GM21360 (cell line): ENCODE measurements around the gene CCNB1.
"Not testable (repeated sequence)": the region's sequence is repeated elsewhere in the genome, so short reads cannot be mapped to it uniquely, and the experiment has no call there.

ENCODE experiments used
- ATAC-seq: cut with Tn5 transposase; IDR thresholded peaks from one replicate; pipeline ENCODE4 v1.9.1; 2021; ENCODE audit warnings: mild to moderate bottlenecking, moderate library complexity; ENCODE audit not compliant: unreplicated experiment

Gene CCNB1

DNA sequence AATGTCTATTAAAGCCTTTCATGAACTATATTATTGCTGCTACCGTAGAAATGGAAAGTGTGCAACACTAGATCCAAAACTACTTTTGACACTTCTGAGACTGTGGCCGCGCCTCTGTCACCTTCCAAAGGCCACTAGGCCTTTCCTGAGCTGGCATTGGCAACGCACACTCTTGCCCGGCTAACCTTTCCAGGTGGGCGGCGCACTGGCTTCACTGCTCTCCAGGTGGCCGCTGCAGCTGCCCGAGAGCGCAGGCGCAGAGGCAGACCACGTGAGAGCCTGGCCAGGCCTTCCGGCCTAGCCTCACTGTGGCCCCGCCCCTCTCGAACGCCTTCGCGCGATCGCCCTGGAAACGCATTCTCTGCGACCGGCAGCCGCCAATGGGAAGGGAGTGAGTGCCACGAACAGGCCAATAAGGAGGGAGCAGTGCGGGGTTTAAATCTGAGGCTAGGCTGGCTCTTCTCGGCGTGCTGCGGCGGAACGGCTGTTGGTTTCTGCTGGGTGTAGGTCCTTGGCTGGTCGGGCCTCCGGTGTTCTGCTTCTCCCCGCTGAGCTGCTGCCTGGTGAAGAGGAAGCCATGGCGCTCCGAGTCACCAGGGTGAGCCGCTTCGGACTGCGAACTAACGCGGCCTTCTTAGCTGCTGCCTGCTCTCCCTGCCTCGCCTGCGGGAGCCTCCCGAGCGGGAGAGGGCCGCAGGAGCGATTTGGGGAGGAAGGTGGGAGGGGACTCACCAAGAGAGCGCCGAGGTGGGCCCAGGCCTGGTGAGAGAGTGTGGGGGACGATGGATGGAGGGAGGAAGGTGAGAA, at the start of gene CCNB1:
TSS of gene CCNB1 (plus strand) at position 465 of the 807 bp plus-strand sequence. CDS start at position 578, 113 bp downstream.
- ATAC-seq = peak; percentile 98

GRCh38 chr5:69129413-69129812, 37.5 kb upstream of the CCNB1 start:
- no peak for ATAC-seq

- no peak for ATAC-seq
These were observed 36.7 kb upstream of the CCNB1 start for GRCh38 chr5:69130241-69130640.

GRCh38 chr5:69131304-69131703, 35.6 kb upstream of the CCNB1 start:
- ATAC-seq = no peak

DNA sequence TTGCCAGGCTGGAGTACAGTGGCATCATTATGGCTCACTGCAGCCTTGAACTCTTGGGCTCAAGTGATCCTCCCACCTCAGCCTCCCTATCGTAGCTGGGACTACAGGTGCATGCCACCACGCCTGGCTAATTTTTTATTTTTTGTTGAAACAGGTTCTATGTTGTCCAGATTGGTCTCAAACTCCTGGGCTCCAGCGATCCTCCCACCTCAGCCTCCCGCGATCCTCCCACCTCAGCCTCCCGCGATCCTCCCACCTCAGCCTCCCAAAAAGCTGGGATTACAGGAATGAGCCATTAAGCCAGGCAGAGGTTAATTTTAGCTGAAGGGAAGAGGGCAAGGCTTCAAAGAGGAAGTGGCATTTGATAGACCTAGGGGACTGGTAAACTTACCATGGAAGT, 32.8 kb upstream of the CCNB1 start:
- ATAC-seq = no peak

DNA sequence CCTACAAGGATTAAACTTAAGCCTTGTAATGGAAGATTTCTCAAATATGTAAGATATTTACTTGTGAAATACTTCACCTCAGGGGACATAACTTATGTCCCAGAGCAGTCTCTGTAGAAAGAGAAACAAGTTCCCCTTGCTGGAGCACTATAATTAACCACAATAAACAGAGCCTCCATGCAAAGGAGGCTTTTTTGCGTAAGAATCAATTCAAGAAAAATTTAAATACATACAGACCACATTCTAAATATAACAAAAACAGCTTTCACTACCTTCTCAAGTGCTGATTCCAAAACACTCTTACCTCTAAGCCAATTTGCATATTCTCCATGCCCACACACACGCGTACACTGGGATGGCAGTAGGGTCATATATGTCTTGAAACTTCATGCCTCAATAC, 30.7 kb upstream of the CCNB1 start:
- ATAC-seq = peak; percentile 90

GRCh38 chr5:69137208-69137607, 29.7 kb upstream of the CCNB1 start:
- not testable (repeated sequence) for ATAC-seq

GRCh38 chr5:69137807-69138206, 29.1 kb upstream of the CCNB1 start:
- ATAC-seq = no peak

DNA sequence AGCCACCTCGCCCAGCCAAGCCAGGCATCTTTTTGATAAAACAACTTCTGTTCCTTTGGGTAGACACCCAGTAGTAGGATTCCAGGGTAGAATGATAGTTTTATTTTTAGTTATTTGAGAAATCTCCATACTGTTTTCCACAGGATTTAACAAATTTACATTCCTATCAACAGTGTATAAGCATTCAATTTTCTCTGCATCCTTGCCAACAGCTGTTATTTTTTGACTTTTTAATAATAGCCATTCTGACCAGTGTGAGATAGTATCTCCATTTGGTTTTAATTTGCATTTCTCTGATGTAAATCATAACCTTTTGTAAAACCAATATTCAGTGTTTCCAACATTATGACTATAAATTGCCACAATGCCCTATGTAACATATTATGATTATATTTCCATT, 28.2 kb upstream of the CCNB1 start:
- ATAC-seq = no peak

GRCh38 chr5:69140239-69140638, 26.7 kb upstream of the CCNB1 start:
- ATAC-seq = not testable (repeated sequence)

DNA sequence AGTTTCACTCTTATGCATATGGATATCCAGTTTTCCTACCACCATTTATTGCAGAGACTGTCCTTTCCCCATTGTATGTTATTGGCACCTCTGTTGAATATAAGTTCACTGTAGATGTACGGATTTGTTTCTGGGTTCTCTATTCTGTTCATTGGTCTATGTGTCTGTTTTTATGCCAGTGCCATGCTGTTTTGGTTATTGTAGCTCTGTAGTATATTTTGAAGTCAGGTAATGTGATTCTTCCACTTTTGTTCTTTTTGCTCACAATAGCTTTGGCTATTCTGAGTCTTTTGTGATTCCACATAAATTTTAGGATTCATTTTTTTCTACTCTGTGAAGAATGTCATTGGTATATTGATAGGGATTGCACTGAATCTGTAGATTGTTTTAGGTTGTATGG, 26.1 kb upstream of the CCNB1 start:
- ATAC-seq = no peak

DNA sequence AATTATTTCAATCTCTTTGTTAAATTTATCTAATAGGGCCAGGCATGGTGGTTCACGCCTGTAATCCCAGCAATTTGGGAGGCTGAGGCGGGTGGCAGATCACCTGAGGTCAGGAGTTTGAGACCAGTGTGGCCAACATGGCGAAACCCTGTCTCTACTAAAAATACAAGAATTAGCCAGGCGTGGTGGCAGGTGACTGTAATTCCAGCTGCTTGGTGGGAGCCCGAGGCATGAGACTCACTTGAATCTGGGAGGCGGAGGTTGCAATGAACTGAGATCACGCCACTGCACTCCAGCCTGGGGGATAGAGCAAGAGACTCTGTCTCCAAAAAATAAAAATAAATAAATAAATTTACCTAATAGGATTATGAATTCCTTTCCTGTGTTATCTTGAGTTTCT, 18.4 kb upstream of the CCNB1 start:
- ATAC-seq = not testable (repeated sequence)

DNA sequence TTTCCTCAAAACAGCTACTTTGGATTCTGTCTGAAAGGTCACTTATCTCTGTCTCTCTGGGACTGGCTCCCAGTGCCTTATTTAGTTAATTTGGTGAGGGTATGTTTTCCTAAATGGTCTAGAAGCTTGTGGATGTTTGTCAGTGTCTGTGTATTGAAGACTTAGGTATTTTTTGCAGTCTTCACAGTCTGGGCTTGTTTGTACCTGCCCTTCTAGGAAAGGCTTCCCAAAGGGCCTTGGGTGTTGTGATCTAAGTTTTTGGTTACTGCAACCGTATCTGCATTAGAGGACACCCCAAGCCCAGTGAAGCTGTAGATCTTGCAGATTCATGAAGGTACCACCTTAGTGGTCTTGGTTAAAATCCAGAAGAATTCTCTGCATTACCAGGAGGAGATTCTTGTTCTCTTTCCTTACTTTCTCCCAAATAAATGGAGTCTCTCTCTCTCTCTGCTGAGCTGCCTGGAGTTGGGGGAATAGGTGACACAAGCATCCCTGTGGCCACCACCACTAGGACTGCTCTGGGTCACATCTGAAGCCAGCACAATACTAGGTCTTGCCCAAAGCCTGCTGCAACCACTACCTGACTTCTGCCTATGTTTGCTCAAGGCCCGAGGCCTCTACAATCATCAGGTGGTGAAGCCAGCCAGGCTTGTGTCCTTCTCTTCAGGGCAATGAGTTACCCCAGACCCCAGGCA, 17.8 kb upstream of the CCNB1 start:
- no peak for ATAC-seq

GRCh38 chr5:69149676-69150010, 17.3 kb upstream of the CCNB1 start:
- ATAC-seq = no peak

- ATAC-seq = no peak
These were observed 14.2 kb upstream of the CCNB1 start for GRCh38 chr5:69152731-69153130.

DNA sequence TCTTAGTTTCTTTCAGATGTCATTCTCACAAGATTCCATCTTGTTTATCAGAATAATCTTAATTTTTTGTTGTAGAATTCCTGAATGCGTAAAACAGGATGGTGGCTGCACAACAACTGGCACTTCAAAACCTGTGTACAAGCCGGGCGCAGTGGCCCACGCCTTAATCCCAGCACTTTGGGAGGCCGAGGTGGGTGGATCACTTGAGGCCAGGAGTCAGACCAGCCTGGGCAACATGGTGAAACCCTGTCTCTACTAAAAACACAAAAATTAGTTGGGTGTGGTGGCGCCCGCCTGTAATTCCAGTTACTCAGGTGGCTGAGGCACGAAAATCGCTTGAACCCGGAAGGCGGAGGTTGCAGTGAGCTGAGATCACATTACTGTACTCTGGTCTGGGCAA, 10.5 kb upstream of the CCNB1 start:
- no peak for ATAC-seq

DNA sequence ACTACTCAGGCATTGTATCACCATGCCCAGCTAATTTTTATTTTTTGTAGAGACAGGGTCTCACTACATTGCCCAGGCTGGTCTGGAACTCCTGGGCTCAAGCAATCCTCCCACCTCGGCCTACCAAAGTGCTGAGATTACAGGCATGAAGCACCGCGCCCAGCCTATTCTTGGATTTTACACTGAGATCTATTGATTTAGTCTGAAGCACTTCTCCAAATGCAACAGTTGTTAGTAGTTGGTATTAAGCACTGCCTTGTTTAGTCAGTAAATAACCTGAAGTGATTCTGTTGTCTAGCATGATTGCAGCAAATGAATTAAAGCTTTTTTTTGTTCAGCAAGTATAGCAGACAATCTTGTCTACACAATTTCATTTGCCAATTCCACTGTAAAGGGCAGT, 8.9 kb upstream of the CCNB1 start:
- no peak for ATAC-seq

DNA sequence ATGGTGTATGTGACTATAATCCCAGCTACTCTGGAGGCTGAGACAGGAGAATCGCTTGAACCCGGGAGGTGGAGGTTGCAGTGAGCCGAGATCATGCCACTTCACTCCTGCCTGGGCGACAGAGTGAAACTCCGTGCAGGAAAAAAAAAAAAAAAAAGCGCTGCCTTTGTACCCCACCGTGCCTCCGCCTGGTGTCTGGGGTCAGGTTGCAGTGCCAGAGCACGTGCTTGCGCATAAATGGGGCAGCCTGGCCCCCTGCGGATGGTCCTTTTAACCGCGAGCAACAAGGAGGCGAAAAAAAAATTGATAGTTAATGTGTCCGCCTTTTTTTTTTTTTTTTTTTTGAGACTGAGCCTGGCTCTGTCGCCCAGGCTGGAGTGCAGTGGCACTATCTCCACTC, 6.3 kb upstream of the CCNB1 start:
- no peak for ATAC-seq

GRCh38 chr5:69167493-69167855, 524 bp downstream of the CCNB1 start:
- ATAC-seq = no peak

GRCh38 chr5:69167929-69168328, 979 bp downstream of the CCNB1 start:
- ATAC-seq = no peak

DNA sequence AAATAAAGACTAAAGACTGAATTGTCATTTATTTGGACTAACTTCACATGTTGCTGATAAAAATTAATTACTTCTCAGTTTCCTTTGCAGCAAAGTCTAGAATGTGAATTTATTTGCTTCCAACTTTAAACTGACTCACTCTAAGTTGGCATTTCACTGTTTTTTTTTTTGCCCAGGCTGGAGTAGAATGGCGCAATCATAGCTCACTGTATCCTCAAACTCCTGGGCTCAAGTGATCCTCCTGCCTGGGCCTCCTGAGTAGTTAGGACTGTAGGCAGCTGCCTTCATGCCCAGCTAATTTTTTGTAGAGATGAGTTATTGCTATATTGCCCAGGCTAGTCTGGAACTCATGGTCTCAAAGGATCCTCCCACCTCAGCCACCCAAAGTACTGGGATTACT, 3.5 kb downstream of the CCNB1 start:
- no peak for ATAC-seq

GRCh38 chr5:69170969-69171368, 4.0 kb downstream of the CCNB1 start:
- no peak for ATAC-seq
